H1 (cell line): ENCODE data around the gene CELF6. TPM values are rescaled to one million over a fixed set of nuclear protein-coding genes. Genes with fewer than 3 reads are reported as not detected.

Experiments
- CTCF ChIA-PET: fragments of 300-600 bp; sonication (Branson Sonifier 250); formaldehyde crosslinking; loops from one replicate; lab custom pipeline; 2021; ENCODE audit not compliant: partially characterized antibody; lab: Charles Lee
- POLR2A ChIA-PET: fragments of 300-600 bp; sonication (Branson Sonifier 250); formaldehyde crosslinking; loops from one replicate; lab custom pipeline; 2021; ENCODE audit warnings: inconsistent platforms; ENCODE audit not compliant: partially characterized antibody; lab: Charles Lee
- DNase-seq, 2 experiments: peaks; one replicate each; pipeline versions ENCODE4 v3.0.0 to v3.0.0-alpha.2; 2010 to 2022; ENCODE audit warnings: low spot score in 2 of 2, low read depth in 1 of 2, mixed read lengths in 1 of 2
- FAIRE-seq: peaks from 2 replicates; lab custom pipeline; 2011; peaks lifted over from hg19 to GRCh38; lab: Jason Lieb, UNC
- H2AFZ ChIP-seq: 2 replicates; pipeline ENCODE4 v1.8.1; 2012; ENCODE audit warnings: low read length, inconsistent platforms
- H2AK5ac ChIP-seq: 2 replicates; pipeline ENCODE4 v1.6.1; 2013; ENCODE audit warnings: low read depth, low read length
- H2BK120ac ChIP-seq: replicated peaks from 2 replicates; pipeline ENCODE3; 2013; ENCODE audit warnings: low read depth, low read length, inconsistent platforms
- H2BK12ac ChIP-seq: 2 replicates; pipeline ENCODE4 v1.6.1; 2013; ENCODE audit warnings: low read depth, low read length
- H2BK15ac ChIP-seq: 2 replicates; pipeline ENCODE4 v1.6.1; 2013; ENCODE audit warnings: low read length
- H2BK20ac ChIP-seq: 2 replicates; pipeline ENCODE4 v1.6.1; 2013; ENCODE audit warnings: low read length
- H2BK5ac ChIP-seq: 2 replicates; pipeline ENCODE4 v1.6.1; 2013; ENCODE audit warnings: low read depth, low read length
- H3K14ac ChIP-seq: 2 replicates; pipeline ENCODE4 v1.6.1; 2013; ENCODE audit warnings: inconsistent platforms; ENCODE audit not compliant: insufficient read length
- H3K18ac ChIP-seq: 2 replicates; pipeline ENCODE4 v1.6.1; 2013; ENCODE audit warnings: low read length; ENCODE audit errors: extremely low read depth
- H3K23ac ChIP-seq: 2 replicates; pipeline ENCODE4 v1.6.1; 2013; ENCODE audit warnings: inconsistent platforms; ENCODE audit not compliant: insufficient read length
- H3K23me2 ChIP-seq: 2 replicates; pipeline ENCODE4 v1.6.1; 2013; ENCODE audit warnings: low read depth, low read length
- H3K27ac ChIP-seq: 2 replicates; pipeline ENCODE4 v1.6.1; 2011; ENCODE audit warnings: low read depth, low read length, inconsistent platforms
- H3K27me3 ChIP-seq, 4 experiments: replicated peaks in 1 of 4; 1 replicate in 1 of 4; 2 replicates in 3 of 4; pipeline versions ENCODE4 v1.6.1 to v1.8.1; 2011 to 2013; ENCODE audit warnings: low read length in 3 of 4, mild to moderate bottlenecking in 3 of 4, inconsistent platforms in 2 of 4, mixed read lengths in 2 of 4, moderate library complexity in 1 of 4; ENCODE audit not compliant: control insufficient read depth in 3 of 4, insufficient read depth in 3 of 4; ENCODE audit errors: extremely low read depth in 1 of 4
- H3K36me3 ChIP-seq, 4 experiments: 2 replicates each; pipeline versions ENCODE4 v1.6.1 to v1.8.1; 2011 to 2013; ENCODE audit warnings: mild to moderate bottlenecking in 4 of 4, low read length in 3 of 4, moderate library complexity in 2 of 4, control low read depth in 1 of 4, inconsistent platforms in 1 of 4; ENCODE audit not compliant: insufficient read depth in 4 of 4, control insufficient read depth in 2 of 4
- H3K4ac ChIP-seq: replicated peaks from 2 replicates; pipeline ENCODE3; 2013; ENCODE audit warnings: low read length, low read depth, mixed read lengths, inconsistent platforms; ENCODE audit not compliant: insufficient read length
- H3K4me1 ChIP-seq, 4 experiments: replicated peaks in 1 of 4; 1 replicate in 1 of 4; 2 replicates in 3 of 4; pipeline versions ENCODE4 v1.6.1 to v1.8.1; 2011 to 2013; ENCODE audit warnings: low read length in 3 of 4, inconsistent platforms in 2 of 4, mixed read lengths in 1 of 4; ENCODE audit not compliant: insufficient read depth in 4 of 4, control insufficient read depth in 3 of 4
- H3K4me2 ChIP-seq, 2 experiments: 2 replicates each; pipeline versions ENCODE4 v1.6.1 to v1.8.1; 2011 to 2013; ENCODE audit warnings: low read depth in 2 of 2, low read length in 2 of 2, control low read depth in 1 of 2, inconsistent platforms in 1 of 2, mild to moderate bottlenecking in 1 of 2; ENCODE audit not compliant: insufficient read depth in 1 of 2
- H3K4me3 ChIP-seq, 4 experiments: fragments of 200-600, 300-600 bp in 1 of 4; sonication (generic), shearing (Covaris generic), sonication (Bioruptor Twin) in 1 of 4; 2 replicates each; pipeline versions ENCODE4 v1.5.1 to v1.8.1; 2011 to 2016; ENCODE audit warnings: low read length in 4 of 4, low read depth in 3 of 4, control low read depth in 2 of 4, inconsistent platforms in 2 of 4, mild to moderate bottlenecking in 2 of 4, mixed read lengths in 1 of 4, moderate library complexity in 1 of 4; ENCODE audit not compliant: insufficient read depth in 2 of 4; ENCODE audit errors: extremely low read depth in 1 of 4
- H3K56ac ChIP-seq: replicated peaks from 2 replicates; pipeline ENCODE3; 2013; ENCODE audit warnings: low read depth, mild to moderate bottlenecking, mixed read lengths, low read length, inconsistent platforms; ENCODE audit not compliant: insufficient read length
- H3K79me1 ChIP-seq: 2 replicates; pipeline ENCODE4 v1.6.1; 2013; ENCODE audit warnings: low read depth, low read length, control low read depth
- H3K79me2 ChIP-seq, 2 experiments: 2 replicates each; pipeline versions ENCODE4 v1.6.1 to v1.8.1; 2012 to 2013; ENCODE audit warnings: low read length in 2 of 2, mild to moderate bottlenecking in 2 of 2, inconsistent platforms in 1 of 2; ENCODE audit not compliant: insufficient read depth in 2 of 2, control insufficient read depth in 1 of 2
- H3K9ac ChIP-seq, 4 experiments: replicated peaks in 1 of 4; 1 replicate in 1 of 4; 2 replicates in 3 of 4; pipeline versions ENCODE4 v1.6.1 to v1.8.1; 2011 to 2013; ENCODE audit warnings: low read depth in 3 of 4, low read length in 3 of 4, control low read depth in 2 of 4, mild to moderate bottlenecking in 2 of 4, moderate library complexity in 2 of 4, inconsistent platforms in 1 of 4; ENCODE audit errors: extremely low read depth in 1 of 4
- H3K9me3 ChIP-seq, 2 experiments: 2 replicates each; pipeline versions ENCODE4 v1.6.1 to v1.8.1; 2012 to 2013; ENCODE audit warnings: mild to moderate bottlenecking in 2 of 2, moderate library complexity in 2 of 2, control low read depth in 1 of 2, inconsistent platforms in 1 of 2, low read depth in 1 of 2, low read length in 1 of 2, mixed read lengths in 1 of 2; ENCODE audit not compliant: insufficient read depth in 2 of 2
- H4K20me1 ChIP-seq, 2 experiments: replicated peaks in 1 of 2; 2 replicates each; pipeline versions ENCODE3 to v1.8.1; 2011 to 2013; ENCODE audit warnings: inconsistent platforms in 2 of 2, low read length in 2 of 2, mild to moderate bottlenecking in 1 of 2; ENCODE audit not compliant: insufficient read depth in 2 of 2, control insufficient read depth in 1 of 2
- H4K5ac ChIP-seq: 2 replicates; pipeline ENCODE4 v1.6.1; 2013; ENCODE audit warnings: low read length, low read depth, mixed read lengths, inconsistent platforms; ENCODE audit not compliant: insufficient read length
- H4K8ac ChIP-seq: 2 replicates; pipeline ENCODE4 v1.8.0; 2013; ENCODE audit warnings: mild to moderate bottlenecking, moderate library complexity, low read length, inconsistent platforms; ENCODE audit not compliant: insufficient read depth; ENCODE audit errors: extremely low read depth
- H4K91ac ChIP-seq: replicated peaks from 2 replicates; pipeline ENCODE3; 2013; ENCODE audit warnings: low read length, mixed read lengths, inconsistent platforms; ENCODE audit not compliant: insufficient read length
- ASH2L ChIP-seq: fragments of 200-600, 300-600 bp; sonication (generic); IDR thresholded peaks from one replicate; pipeline ENCODE4 v1.7.1; 2017; ENCODE audit warnings: low read length
- CHD1 ChIP-seq: IDR thresholded peaks from 2 replicates; pipeline ENCODE4 v1.6.1; 2012; ENCODE audit warnings: low read depth, low read length, improper control_type of control experiment
- HDAC6 ChIP-seq: IDR thresholded peaks from one replicate; pipeline ENCODE4 v1.7.1; 2012; ENCODE audit warnings: low read depth, mild to moderate bottlenecking, inconsistent platforms, low read length, moderate library complexity
- KDM1A ChIP-seq: fragments of 200-600, 300-600 bp; sonication (generic); IDR thresholded peaks from 2 replicates; pipeline ENCODE4 v1.7.1; 2016; ENCODE audit warnings: mild to moderate bottlenecking, low read length, borderline replicate concordance
- MAFK ChIP-seq: IDR thresholded peaks from 2 replicates; pipeline ENCODE4 v1.6.1; 2012; ENCODE audit warnings: low read depth, mild to moderate bottlenecking, improper control_type of control experiment, low read length
- MAX ChIP-seq: IDR thresholded peaks from 2 replicates; pipeline ENCODE4 v1.6.1; 2012; ENCODE audit warnings: inconsistent platforms
- SAP30 ChIP-seq: fragments of 300-600 bp; sonication (generic); IDR thresholded peaks from 2 replicates; pipeline ENCODE4 v1.7.1; 2012; ENCODE audit warnings: low read length, moderate library complexity, mild to moderate bottlenecking, inconsistent platforms; ENCODE audit not compliant: insufficient read depth, insufficient replicate concordance
- SP4 ChIP-seq: IDR thresholded peaks from 2 replicates; pipeline ENCODE4 v1.6.1; 2012; ENCODE audit warnings: low read length, inconsistent platforms
- ZNF274 ChIP-seq: IDR thresholded peaks from 2 replicates; pipeline ENCODE4 v1.7.0; 2012; ENCODE audit warnings: low read length, borderline replicate concordance; ENCODE audit errors: extremely low read depth
- WGBS, 2 experiments: shearing (Covaris generic) in 1 of 2; methylation state at CpG; one replicate each; pipeline versions ENCODE4 v1.1.6 to v1.1.7; 2013 to 2015; ENCODE audit warnings: low lambda C conversion rate in 2 of 2, mixed read lengths in 2 of 2, inconsistent platforms in 1 of 2, low coverage in 1 of 2, missing lambda C conversion rate in 1 of 2; ENCODE audit not compliant: insufficient replicate concordance in 2 of 2, insufficient coverage in 1 of 2, insufficient read length in 1 of 2; ENCODE audit errors: extremely low coverage in 1 of 2, missing lambda C conversion rate in 1 of 2; 5-methylcytosine and 5-hydroxymethylcytosine counted together
- polyA plus RNA-seq, 7 experiments: library from polyadenylated mRNA; depleted of rRNA in 3 of 7; stranded (reverse) in 5 of 7; unstranded in 2 of 7; fragments of >200 nt in 5 of 7; fragments of 200-250 nt in 2 of 7; gene quantifications; 1 replicate in 5 of 7; 2 replicates in 1 of 7; 4 replicates in 1 of 7; pipeline versions ENCODE4 v1.2.1 to v1.2.3, GENCODE V29; 2011 to 2013; ENCODE audit warnings: missing spikeins in 2 of 7, mixed read lengths in 2 of 7
- total RNA-seq: library from RNA; stranded (reverse); fragmentation: NEBNext Ultra II Directional; extraction: Animal tissue kit (Norgen Biotek cat#: 25700); gene quantifications from 2 replicates; pipeline ENCODE4 v1.2.1, GENCODE V29; 2021

Gene CELF6
- total and polyA plus RNA-seq, 2 of the 8 experiments (the other 6 are each of a cell fraction or from before 2014, with no cell fraction given), result 0.09 to 0.19 TPM

GRCh38 chr15:72237853-72238224, 82.1 kb downstream of the CELF6 start:
- Histone ChIP-seq H3K4ac (no peak overlapping the region), H3K56ac (no peak overlapping the region), H4K91ac (no peak overlapping the region), H2AFZ (no peak overlapping the region), H4K20me1 (peaks cover 7% of the 10 kb centered on the region in 2 experiments), H3K79me1 (no peaks in the 10 kb centered on the region), H4K5ac (no peak overlapping the region), H2BK15ac (no peak overlapping the region), H3K23ac (no peak overlapping the region), H2BK5ac (no peak overlapping the region; the same call in 1 of the 2 replicates), H3K18ac (no peak overlapping the region), H2AK5ac (no peak overlapping the region), H3K4me2 (no peak overlapping the region), H2BK12ac (no peak overlapping the region), H3K4me3 (no peak overlapping the region), H2BK20ac (no peak overlapping the region), H3K27ac (no peak overlapping the region), H3K79me2 (no peaks in the 10 kb centered on the region), H3K23me2 (no peaks in the 10 kb centered on the region), H3K14ac (no peak overlapping the region), H3K9me3 (no peaks in the 10 kb centered on the region), H2BK120ac (no peak overlapping the region), H3K9ac (no peak overlapping the region), H4K8ac (no peak overlapping the region), H3K27me3 (peaks cover 21 to 83% (median 53%) of the 10 kb centered on the region in 4 experiments), H3K4me1 (peaks cover 0 to 10% (median 4%) of the 10 kb centered on the region in 4 experiments; a peak in 4 of 7 replicates), H3K36me3 (peaks cover 3 to 22% (median 15%) of the 10 kb centered on the region in 4 experiments; a peak in 6 of 8 replicates)
- DNase-seq, result no peak
- CTCF ChIA-PET, result interaction anchor here (1.1 to 4.7 kb wide), 2 partner anchors 10 to 35 kb away, joined by 3 to 29 read pairs; no protein-coding TSS in a partner anchor
- POLR2A ChIA-PET, result interaction anchor here (0.6 to 1.8 kb wide), 5 partner anchors 11 to 41 kb away, joined by 3 to 9 read pairs (median 3); partner anchors contain the start of gene GRAMD2A
- 85% methylated on average over 1 of the region's 1 CpG; no CpG with 5 or more reads in 1 of the 2 experiments for WGBS, 2 experiments
- no peak for FAIRE-seq
- TF ChIP-seq MAFK (no peak), CHD1 (no peak), SAP30 (no peak), SP4 (no peak), KDM1A (no peak), ASH2L (no peak), HDAC6 (no peak), ZNF274 (no peak), MAX (no peak)
